Mucosa of descending colon (tissue), 3 donors: Measurements from ENCODE around the gene PKNOX2. TPM values are rescaled to one million over a fixed set of nuclear protein-coding genes. Genes with fewer than 3 reads are reported as not detected.

Experiments used
- ATAC-seq: fragments of 200-7000 bp; cut with Tn5 transposase; one replicate; pipeline ENCODE4 v1.9.1; 2020; ENCODE audit warnings: mild to moderate bottlenecking, moderate library complexity
- DNase-seq, 3 donors: peaks; one replicate each; pipeline ENCODE4 v3.0.0-alpha.2; 2020
- H3K36me3 ChIP-seq: fragments of 200-600 bp; one replicate; pipeline ENCODE4 v1.8.0; 2021; ENCODE audit warnings: low read depth, mild to moderate bottlenecking
- H3K4me1 ChIP-seq: fragments of 200-600 bp; one replicate; pipeline ENCODE4 v1.8.0; 2021; ENCODE audit warnings: low read depth, mild to moderate bottlenecking
- H3K4me3 ChIP-seq: fragments of 200-600 bp; one replicate; pipeline ENCODE4 v1.8.0; 2021; ENCODE audit warnings: mild to moderate bottlenecking
- H3K9me3 ChIP-seq: fragments of 200-600 bp; one replicate; pipeline ENCODE4 v1.8.0; 2021; ENCODE audit warnings: mild to moderate bottlenecking
- intact Hi-C, 2 donors: fragments of 100-400 bp; cut with DNase I in 1 of 2; cut with micrococcal nuclease in 1 of 2; formaldehyde crosslinking; loops; one replicate each; pipeline versions ENCODE4 v1.11.0 to v1.11.1; 2022; cut with DNase I, micrococcal nuclease
- total RNA-seq, 3 donors: library from RNA; stranded (reverse); fragmentation: NEBNext Ultra II Directional in 2 of 3; extraction: Animal tissue kit (Norgen Biotek cat#: 25700) in 2 of 3; gene quantifications; one replicate each; pipeline versions ENCODE4 v1.2.1 to v1.2.4, GENCODE V29; 2021 to 2023
- TF ChIP-seq, protein P1 (sequence below): fragments of 200-600 bp; IDR thresholded peaks from one replicate; pipeline ENCODE4 v1.8.0; 2022; ENCODE audit warnings: antibody characterized with exemption, mild to moderate bottlenecking
- donor health status: DM: no; HTN: no; CAD: no; lungs with moderate emphysema.
- donor health status: DM: no; HTN: no; CAD: no.
- donor health status: DM: no; HTN: yes; CAD: no.

The PKNOX2 gene
- total RNA-seq, 3 donors from 2014 or later, result 1.5 to 4.0 (median 1.9) TPM

DNA sequence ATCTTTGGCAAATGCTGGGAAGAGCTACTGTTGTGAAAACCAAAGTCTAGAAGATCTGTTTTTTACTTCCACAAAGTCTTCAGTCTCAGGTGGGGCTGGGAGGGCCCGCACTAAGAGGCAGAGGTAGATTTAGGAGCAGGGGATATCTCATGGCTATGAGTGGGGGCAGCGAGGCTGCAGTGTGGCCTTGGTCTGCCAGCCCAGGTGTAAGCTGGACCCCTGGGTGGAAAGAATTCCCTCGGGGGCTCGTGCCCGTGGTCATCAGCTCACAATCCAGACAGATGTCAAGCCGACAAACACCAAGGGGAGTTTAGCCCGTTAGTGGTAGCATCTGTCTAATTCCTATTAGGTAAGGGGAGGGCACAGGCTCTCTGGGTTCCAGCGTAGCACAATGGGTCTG, 9.0 kb downstream of the PKNOX2 start:
- TF ChIP-seq, protein P1, sequence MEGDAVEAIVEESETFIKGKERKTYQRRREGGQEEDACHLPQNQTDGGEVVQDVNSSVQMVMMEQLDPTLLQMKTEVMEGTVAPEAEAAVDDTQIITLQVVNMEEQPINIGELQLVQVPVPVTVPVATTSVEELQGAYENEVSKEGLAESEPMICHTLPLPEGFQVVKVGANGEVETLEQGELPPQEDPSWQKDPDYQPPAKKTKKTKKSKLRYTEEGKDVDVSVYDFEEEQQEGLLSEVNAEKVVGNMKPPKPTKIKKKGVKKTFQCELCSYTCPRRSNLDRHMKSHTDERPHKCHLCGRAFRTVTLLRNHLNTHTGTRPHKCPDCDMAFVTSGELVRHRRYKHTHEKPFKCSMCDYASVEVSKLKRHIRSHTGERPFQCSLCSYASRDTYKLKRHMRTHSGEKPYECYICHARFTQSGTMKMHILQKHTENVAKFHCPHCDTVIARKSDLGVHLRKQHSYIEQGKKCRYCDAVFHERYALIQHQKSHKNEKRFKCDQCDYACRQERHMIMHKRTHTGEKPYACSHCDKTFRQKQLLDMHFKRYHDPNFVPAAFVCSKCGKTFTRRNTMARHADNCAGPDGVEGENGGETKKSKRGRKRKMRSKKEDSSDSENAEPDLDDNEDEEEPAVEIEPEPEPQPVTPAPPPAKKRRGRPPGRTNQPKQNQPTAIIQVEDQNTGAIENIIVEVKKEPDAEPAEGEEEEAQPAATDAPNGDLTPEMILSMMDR, result no peak
- Histone ChIP-seq H3K36me3 (no peaks in the 10 kb centered on the region), H3K4me1 (no peaks in the 10 kb centered on the region), H3K9me3 (no peaks in the 10 kb centered on the region), H3K4me3 (no peak overlapping the region)
- DNase-seq, result no peak
- intact Hi-C loops, result no loop called here
- ATAC-seq, result no peak

DNA sequence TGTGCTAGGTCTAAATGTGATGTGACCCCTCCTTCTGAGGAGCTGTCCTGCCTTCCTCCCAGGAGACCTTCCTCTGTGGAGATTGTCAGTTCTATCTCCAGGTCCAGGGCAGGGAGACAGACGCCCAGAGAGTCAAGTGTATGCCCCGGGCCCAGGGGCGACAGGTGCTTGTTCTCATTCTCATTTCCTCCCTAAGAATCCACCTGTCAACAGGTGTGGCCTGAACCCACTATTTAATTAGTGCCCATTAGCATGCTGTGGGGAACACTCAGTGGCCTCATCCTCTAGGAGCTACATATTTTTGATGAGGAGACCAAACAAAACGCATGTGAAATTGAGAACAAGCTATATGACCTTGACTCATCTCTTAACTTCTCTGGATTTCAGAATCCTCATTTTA, 9.5 kb downstream of the PKNOX2 start:
- intact Hi-C loops, result no loop called here
- Histone ChIP-seq H3K4me1 (no peaks in the 10 kb centered on the region), H3K4me3 (no peak overlapping the region), H3K9me3 (no peaks in the 10 kb centered on the region), H3K36me3 (no peaks in the 10 kb centered on the region)
- ATAC-seq (no peak), DNase-seq (no peak)
- TF ChIP-seq, protein P1, result no peak

DNA sequence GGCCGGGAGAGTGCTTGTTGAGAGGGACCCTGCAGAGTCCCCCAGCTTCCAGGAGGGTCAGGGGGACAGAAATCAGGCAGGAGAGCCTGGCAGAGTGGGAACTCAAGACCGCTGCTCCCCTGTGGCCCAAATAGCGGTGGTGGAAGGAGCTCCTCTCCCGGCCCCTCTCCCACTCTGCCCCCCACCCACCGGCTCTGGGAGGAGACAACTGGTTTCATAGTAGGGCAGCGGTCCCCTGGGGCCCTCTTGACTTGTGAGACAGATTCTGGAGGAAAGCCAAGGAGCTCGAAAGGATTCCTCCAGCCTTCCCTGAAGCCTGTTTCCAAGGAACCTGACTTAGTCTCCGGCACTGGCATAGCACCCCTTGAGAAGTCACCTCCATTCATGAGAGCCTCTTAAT, 10.1 kb downstream of the PKNOX2 start:
- TF ChIP-seq, protein P1, result no peak
- no peaks in the 10 kb centered on the region for H3K9me3 ChIP-seq
- no peak for DNase-seq
- H3K4me1 ChIP-seq, result no peaks in the 10 kb centered on the region
- H3K4me3 ChIP-seq, result no peak overlapping the region
- no peak for ATAC-seq
- H3K36me3 ChIP-seq, result no peaks in the 10 kb centered on the region
- intact Hi-C loops, result no loop called here

DNA sequence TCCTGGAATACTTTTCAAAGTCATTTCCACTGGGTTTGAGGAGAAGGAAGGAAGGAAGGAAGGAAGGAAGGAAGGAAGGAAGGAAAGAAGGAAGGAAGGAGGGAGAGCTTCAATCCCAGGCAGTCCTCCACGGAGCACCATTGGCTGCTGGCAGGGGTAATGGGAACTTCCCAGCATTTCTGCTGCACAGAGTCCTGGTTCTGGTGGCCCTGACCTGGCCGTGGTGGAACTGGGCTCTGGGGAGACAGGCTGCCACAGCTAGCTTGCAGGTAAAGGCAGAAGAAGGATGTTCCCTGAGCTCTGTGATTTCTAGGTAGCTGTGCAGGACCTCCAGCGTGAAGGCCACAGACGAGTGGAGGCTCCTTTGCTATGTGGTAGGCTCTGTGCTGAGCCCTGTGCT, 10.6 kb downstream of the PKNOX2 start:
- ATAC-seq (no peak), DNase-seq (no peak)
- no peak overlapping the region for H3K4me3 ChIP-seq
- H3K36me3 ChIP-seq, result no peaks in the 10 kb centered on the region
- no peaks in the 10 kb centered on the region for H3K4me1 ChIP-seq
- intact Hi-C loops, result no loop called here
- no peaks in the 10 kb centered on the region for H3K9me3 ChIP-seq
- TF ChIP-seq, protein P1, result no peak

DNA sequence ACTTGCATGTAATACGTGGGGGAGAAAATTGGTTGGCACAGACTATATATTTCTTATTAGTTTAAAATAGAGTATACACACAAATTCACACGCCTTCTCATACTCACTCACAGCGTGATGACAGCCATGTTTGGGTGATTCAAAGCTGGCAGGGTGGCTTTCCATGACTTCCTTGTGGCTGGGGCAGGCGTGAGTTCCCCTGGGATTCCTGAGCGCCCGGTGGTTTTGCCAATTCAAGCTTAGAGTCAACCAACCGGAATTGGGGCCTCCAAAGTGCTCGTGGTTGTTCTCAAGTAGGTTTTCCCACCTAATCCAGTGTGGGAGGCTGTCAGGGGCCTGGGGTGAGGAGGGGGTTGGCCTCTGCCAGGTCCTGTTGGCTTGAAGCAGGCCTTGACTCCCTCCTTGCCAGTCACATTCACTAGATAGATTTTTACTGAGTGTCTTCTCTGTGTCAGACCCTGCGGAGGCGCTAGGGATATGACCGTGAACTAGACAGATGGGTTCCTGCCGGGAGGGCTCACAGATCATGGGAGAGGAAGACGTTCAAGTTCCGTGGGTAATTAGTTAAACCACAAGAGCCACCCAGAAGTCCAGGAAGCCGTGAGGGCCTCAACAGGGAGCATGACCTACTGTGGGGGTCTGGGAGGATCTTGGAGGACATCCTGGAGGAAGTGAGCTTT, 11.5 kb downstream of the PKNOX2 start:
- ATAC-seq, result no peak

More for the DNA sequence above, 11.5 kb downstream of the PKNOX2 start:
- no peak overlapping the region for H3K4me3 ChIP-seq
- TF ChIP-seq, protein P1, result no peak
- H3K36me3 ChIP-seq, result no peaks in the 10 kb centered on the region
- H3K9me3 ChIP-seq, result no peaks in the 10 kb centered on the region
- intact Hi-C loops, result no loop called here
- no peak for DNase-seq
- H3K4me1 ChIP-seq, result no peaks in the 10 kb centered on the region
